Measurements from ENCODE around the gene TRPM4. TPM values are rescaled to one million over a fixed set of nuclear protein-coding genes. Genes with fewer than 3 reads are reported as not detected.

TRPM4 gene
- total and polyA plus RNA-seq, 2 of the 8 experiments (the other 6 are each of a cell fraction or from before 2014, with no cell fraction given), result 11.3 to 13.3 TPM

DNA sequence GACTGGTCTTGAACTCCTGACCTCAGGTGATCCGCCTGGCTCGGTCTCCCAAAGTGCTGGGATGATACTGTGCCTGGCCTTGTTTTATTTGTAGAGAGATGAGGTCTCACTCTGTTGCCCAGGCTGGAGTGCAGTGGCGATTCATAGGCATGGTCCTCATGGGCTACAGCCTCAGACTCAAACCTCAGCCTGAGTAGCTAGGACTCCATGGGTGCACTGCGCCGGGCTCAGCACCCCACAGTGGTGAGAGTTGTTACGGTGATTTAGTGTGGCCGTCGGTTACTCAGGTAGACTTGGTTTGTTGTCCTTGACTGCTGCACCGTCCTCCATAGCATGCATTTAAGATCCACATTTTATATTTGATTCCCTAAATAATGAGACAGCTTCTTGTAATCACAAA, 86.7 kb downstream of the TRPM4 start (continued):
- TF ChIP-seq, protein P1, sequence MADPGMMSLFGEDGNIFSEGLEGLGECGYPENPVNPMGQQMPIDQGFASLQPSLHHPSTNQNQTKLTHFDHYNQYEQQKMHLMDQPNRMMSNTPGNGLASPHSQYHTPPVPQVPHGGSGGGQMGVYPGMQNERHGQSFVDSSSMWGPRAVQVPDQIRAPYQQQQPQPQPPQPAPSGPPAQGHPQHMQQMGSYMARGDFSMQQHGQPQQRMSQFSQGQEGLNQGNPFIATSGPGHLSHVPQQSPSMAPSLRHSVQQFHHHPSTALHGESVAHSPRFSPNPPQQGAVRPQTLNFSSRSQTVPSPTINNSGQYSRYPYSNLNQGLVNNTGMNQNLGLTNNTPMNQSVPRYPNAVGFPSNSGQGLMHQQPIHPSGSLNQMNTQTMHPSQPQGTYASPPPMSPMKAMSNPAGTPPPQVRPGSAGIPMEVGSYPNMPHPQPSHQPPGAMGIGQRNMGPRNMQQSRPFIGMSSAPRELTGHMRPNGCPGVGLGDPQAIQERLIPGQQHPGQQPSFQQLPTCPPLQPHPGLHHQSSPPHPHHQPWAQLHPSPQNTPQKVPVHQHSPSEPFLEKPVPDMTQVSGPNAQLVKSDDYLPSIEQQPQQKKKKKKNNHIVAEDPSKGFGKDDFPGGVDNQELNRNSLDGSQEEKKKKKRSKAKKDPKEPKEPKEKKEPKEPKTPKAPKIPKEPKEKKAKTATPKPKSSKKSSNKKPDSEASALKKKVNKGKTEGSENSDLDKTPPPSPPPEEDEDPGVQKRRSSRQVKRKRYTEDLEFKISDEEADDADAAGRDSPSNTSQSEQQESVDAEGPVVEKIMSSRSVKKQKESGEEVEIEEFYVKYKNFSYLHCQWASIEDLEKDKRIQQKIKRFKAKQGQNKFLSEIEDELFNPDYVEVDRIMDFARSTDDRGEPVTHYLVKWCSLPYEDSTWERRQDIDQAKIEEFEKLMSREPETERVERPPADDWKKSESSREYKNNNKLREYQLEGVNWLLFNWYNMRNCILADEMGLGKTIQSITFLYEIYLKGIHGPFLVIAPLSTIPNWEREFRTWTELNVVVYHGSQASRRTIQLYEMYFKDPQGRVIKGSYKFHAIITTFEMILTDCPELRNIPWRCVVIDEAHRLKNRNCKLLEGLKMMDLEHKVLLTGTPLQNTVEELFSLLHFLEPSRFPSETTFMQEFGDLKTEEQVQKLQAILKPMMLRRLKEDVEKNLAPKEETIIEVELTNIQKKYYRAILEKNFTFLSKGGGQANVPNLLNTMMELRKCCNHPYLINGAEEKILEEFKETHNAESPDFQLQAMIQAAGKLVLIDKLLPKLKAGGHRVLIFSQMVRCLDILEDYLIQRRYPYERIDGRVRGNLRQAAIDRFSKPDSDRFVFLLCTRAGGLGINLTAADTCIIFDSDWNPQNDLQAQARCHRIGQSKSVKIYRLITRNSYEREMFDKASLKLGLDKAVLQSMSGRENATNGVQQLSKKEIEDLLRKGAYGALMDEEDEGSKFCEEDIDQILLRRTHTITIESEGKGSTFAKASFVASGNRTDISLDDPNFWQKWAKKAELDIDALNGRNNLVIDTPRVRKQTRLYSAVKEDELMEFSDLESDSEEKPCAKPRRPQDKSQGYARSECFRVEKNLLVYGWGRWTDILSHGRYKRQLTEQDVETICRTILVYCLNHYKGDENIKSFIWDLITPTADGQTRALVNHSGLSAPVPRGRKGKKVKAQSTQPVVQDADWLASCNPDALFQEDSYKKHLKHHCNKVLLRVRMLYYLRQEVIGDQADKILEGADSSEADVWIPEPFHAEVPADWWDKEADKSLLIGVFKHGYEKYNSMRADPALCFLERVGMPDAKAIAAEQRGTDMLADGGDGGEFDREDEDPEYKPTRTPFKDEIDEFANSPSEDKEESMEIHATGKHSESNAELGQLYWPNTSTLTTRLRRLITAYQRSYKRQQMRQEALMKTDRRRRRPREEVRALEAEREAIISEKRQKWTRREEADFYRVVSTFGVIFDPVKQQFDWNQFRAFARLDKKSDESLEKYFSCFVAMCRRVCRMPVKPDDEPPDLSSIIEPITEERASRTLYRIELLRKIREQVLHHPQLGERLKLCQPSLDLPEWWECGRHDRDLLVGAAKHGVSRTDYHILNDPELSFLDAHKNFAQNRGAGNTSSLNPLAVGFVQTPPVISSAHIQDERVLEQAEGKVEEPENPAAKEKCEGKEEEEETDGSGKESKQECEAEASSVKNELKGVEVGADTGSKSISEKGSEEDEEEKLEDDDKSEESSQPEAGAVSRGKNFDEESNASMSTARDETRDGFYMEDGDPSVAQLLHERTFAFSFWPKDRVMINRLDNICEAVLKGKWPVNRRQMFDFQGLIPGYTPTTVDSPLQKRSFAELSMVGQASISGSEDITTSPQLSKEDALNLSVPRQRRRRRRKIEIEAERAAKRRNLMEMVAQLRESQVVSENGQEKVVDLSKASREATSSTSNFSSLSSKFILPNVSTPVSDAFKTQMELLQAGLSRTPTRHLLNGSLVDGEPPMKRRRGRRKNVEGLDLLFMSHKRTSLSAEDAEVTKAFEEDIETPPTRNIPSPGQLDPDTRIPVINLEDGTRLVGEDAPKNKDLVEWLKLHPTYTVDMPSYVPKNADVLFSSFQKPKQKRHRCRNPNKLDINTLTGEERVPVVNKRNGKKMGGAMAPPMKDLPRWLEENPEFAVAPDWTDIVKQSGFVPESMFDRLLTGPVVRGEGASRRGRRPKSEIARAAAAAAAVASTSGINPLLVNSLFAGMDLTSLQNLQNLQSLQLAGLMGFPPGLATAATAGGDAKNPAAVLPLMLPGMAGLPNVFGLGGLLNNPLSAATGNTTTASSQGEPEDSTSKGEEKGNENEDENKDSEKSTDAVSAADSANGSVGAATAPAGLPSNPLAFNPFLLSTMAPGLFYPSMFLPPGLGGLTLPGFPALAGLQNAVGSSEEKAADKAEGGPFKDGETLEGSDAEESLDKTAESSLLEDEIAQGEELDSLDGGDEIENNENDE (IDR thresholded peaks at IDR 0.05; ENCODE audit: insufficient replicate concordance, low read length), result no peak
- no peak for TF ChIP-seq BCL11A (IDR thresholded peaks at IDR 0.05; ENCODE audit: low read depth in 2 of 2, low read length in 2 of 2)
- no peak for TF ChIP-seq TCF12 (IDR thresholded peaks at IDR 0.05; ENCODE audit: low read depth, low read length)
- no peak for TF ChIP-seq JUND (IDR thresholded peaks at IDR 0.05; ENCODE audit: low read length)
- TF ChIP-seq, protein P2, sequence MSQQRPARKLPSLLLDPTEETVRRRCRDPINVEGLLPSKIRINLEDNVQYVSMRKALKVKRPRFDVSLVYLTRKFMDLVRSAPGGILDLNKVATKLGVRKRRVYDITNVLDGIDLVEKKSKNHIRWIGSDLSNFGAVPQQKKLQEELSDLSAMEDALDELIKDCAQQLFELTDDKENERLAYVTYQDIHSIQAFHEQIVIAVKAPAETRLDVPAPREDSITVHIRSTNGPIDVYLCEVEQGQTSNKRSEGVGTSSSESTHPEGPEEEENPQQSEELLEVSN (IDR thresholded peaks at IDR 0.05), result no peak
